Neural cell (in vitro differentiated cells): Measurements from ENCODE around the gene TAF8. TPM values are rescaled to one million over a fixed set of nuclear protein-coding genes. Genes with fewer than 3 reads are reported as not detected.

ENCODE experiments used
- H2AFZ ChIP-seq: fragments of 200-600, 300-800 bp; sonication (generic), shearing (Covaris generic); 2 replicates; pipeline ENCODE4 v1.6.0; 2014; ENCODE audit warnings: low read depth, mild to moderate bottlenecking, antibody characterized with exemption, low read length, moderate library complexity
- H3F3A ChIP-seq: fragments of 200-600 bp; shearing (Covaris generic); 2 replicates; pipeline ENCODE4 v1.6.1; 2016; ENCODE audit warnings: mild to moderate bottlenecking, moderate library complexity, mixed read lengths, antibody characterized with exemption, low read length; ENCODE audit not compliant: insufficient read depth, poor library complexity, severe bottlenecking
- H3K27ac ChIP-seq: fragments of 200-600, 300-800 bp; sonication (generic), shearing (Covaris generic); 2 replicates; pipeline ENCODE4 v1.5.1; 2014; ENCODE audit warnings: mild to moderate bottlenecking, low read length, moderate library complexity
- H3K27me3 ChIP-seq: fragments of 300-800, 200-600 bp; sonication (generic), shearing (Covaris generic); 2 replicates; pipeline ENCODE4 v1.6.0; 2014; ENCODE audit warnings: mild to moderate bottlenecking, low read depth, low read length, moderate library complexity; ENCODE audit not compliant: insufficient read depth
- H3K36me3 ChIP-seq: fragments of 300-800, 200-600 bp; sonication (generic), shearing (Covaris generic); 2 replicates; pipeline ENCODE4 v1.5.1; 2014; ENCODE audit warnings: mild to moderate bottlenecking, antibody characterized with exemption, low read length, moderate library complexity; ENCODE audit not compliant: insufficient read depth
- H3K4me2 ChIP-seq: fragments of 300-800, 200-600 bp; sonication (generic), shearing (Covaris generic); 2 replicates; pipeline ENCODE4 v1.6.0; 2014; ENCODE audit warnings: mild to moderate bottlenecking, low read length
- H3K4me3 ChIP-seq: fragments of 300-800, 200-600 bp; sonication (generic), shearing (Covaris generic); 2 replicates; pipeline ENCODE4 v1.5.1; 2014; ENCODE audit warnings: mild to moderate bottlenecking, low read length, moderate library complexity
- H3K79me2 ChIP-seq: fragments of 200-600 bp; shearing (Covaris generic); replicated peaks from 2 replicates; pipeline ENCODE4 v1.6.0; 2014; ENCODE audit warnings: mild to moderate bottlenecking, low read length, moderate library complexity; ENCODE audit not compliant: insufficient read depth
- H3K9ac ChIP-seq: fragments of 300-800, 200-600 bp; sonication (generic), shearing (Covaris generic); 2 replicates; pipeline ENCODE4 v1.6.1; 2016; ENCODE audit warnings: mild to moderate bottlenecking, low read length, mixed read lengths
- H3K9me2 ChIP-seq: fragments of 200-600 bp; shearing (Covaris generic); 2 replicates; pipeline ENCODE4 v1.6.1; 2016; ENCODE audit warnings: mild to moderate bottlenecking, low read length, mixed read lengths; ENCODE audit not compliant: insufficient read depth
- H3K9me3 ChIP-seq: fragments of 200-600, 300-800 bp; sonication (generic), shearing (Covaris generic); 2 replicates; pipeline ENCODE4 v1.6.1; 2016; ENCODE audit warnings: mild to moderate bottlenecking, mixed run types, low read length, moderate library complexity, mixed read lengths
- H4K20me1 ChIP-seq: fragments of 200-600 bp; shearing (Covaris generic); 2 replicates; pipeline ENCODE4 v1.6.1; 2016; ENCODE audit warnings: mild to moderate bottlenecking, mixed run types; ENCODE audit not compliant: insufficient read depth
- EP300 ChIP-seq: fragments of 450-650 bp; conservative IDR thresholded peaks from 2 replicates; pipeline ENCODE4 v1.6.1; 2014; ENCODE audit warnings: antibody characterized with exemption, mild to moderate bottlenecking, moderate library complexity; ENCODE audit not compliant: poor library complexity, severe bottlenecking
- EZH2 ChIP-seq: fragments of 200-600, 300-800 bp; shearing (Covaris generic), sonication (generic); IDR thresholded peaks from 2 replicates; pipeline ENCODE4 v1.6.1; 2014; ENCODE audit warnings: antibody characterized with exemption, low read length, borderline replicate concordance, mild to moderate bottlenecking; ENCODE audit not compliant: insufficient read depth, poor library complexity, severe bottlenecking
- MXI1 ChIP-seq: fragments of 450-650 bp; conservative IDR thresholded peaks from 2 replicates; pipeline ENCODE4 v1.6.1; 2014; ENCODE audit warnings: antibody characterized with exemption, mild to moderate bottlenecking; ENCODE audit not compliant: poor library complexity, severe bottlenecking
- POLR2AphosphoS5 ChIP-seq: IDR thresholded peaks from 2 replicates; pipeline ENCODE4 v1.6.1; 2012
- RAD21 ChIP-seq: fragments of 450-650 bp; conservative IDR thresholded peaks from 2 replicates; pipeline ENCODE4 v1.6.1; 2014; ENCODE audit warnings: antibody characterized with exemption, mild to moderate bottlenecking, moderate library complexity
- SMC3 ChIP-seq: fragments of 450-650 bp; conservative IDR thresholded peaks from 2 replicates; pipeline ENCODE4 v1.6.1; 2014; ENCODE audit warnings: antibody characterized with exemption, mild to moderate bottlenecking, moderate library complexity; ENCODE audit not compliant: poor library complexity
- TAF1 ChIP-seq: IDR thresholded peaks from 2 replicates; pipeline ENCODE4 v1.6.1; 2012; ENCODE audit warnings: low read depth
- polyA plus RNA-seq: library from polyadenylated mRNA; depleted of rRNA; stranded (reverse); fragments of >200 nt; gene quantifications from 2 replicates; pipeline ENCODE4 v1.2.3, GENCODE V29; 2014
- TF ChIP-seq, protein P1 (sequence below): fragments of 450-650 bp; IDR thresholded peaks from 2 replicates; pipeline ENCODE4 v1.5.1; 2014; ENCODE audit warnings: antibody characterized with exemption, mild to moderate bottlenecking, moderate library complexity; ENCODE audit not compliant: poor library complexity, severe bottlenecking
- TF ChIP-seq, protein P2 (sequence below): IDR thresholded peaks from 2 replicates; pipeline ENCODE4 v1.6.1; 2012; ENCODE audit warnings: borderline replicate concordance

TAF8 gene
- polyA plus RNA-seq, 1 donor from 2014 or later: 5.1 TPM

DNA sequence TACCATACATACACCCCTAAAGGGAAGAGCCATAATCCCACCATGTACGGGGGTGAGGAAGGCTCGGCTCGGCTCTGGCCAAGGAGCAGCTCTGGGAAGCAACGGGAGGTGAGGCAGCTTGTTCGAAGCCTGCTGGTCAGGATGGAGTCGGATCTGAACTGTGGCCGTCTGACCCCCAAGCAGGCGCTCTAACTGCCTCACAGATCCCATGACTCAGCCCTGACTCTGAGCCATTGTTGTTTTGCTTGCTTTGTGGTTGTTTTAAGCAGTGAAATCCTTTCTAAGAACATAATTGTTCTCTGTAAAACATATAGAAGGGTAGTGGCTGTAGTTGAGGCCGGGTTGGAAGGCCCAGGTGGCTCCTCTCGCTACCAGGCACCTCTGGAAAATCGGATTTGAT lies 81.2 kb downstream of the TAF8 start:
- no peaks in the 10 kb centered on the region for H3F3A ChIP-seq
- no peak overlapping the region for H3K4me2 ChIP-seq
- H3K27me3 ChIP-seq: no peaks in the 10 kb centered on the region
- H3K4me3 ChIP-seq: no peak overlapping the region
- no peaks in the 10 kb centered on the region for H3K9me2 ChIP-seq
- no peaks in the 10 kb centered on the region for H4K20me1 ChIP-seq
- H3K27ac ChIP-seq: no peak overlapping the region
- H3K9me3 ChIP-seq: no peaks in the 10 kb centered on the region
- no peak overlapping the region for H3K9ac ChIP-seq
- TF ChIP-seq TAF1 (no peak), SMC3 (no peak), MXI1 (no peak), POLR2AphosphoS5 (no peak), EP300 (no peak), RAD21 (no peak)
- TF ChIP-seq, protein P1, sequence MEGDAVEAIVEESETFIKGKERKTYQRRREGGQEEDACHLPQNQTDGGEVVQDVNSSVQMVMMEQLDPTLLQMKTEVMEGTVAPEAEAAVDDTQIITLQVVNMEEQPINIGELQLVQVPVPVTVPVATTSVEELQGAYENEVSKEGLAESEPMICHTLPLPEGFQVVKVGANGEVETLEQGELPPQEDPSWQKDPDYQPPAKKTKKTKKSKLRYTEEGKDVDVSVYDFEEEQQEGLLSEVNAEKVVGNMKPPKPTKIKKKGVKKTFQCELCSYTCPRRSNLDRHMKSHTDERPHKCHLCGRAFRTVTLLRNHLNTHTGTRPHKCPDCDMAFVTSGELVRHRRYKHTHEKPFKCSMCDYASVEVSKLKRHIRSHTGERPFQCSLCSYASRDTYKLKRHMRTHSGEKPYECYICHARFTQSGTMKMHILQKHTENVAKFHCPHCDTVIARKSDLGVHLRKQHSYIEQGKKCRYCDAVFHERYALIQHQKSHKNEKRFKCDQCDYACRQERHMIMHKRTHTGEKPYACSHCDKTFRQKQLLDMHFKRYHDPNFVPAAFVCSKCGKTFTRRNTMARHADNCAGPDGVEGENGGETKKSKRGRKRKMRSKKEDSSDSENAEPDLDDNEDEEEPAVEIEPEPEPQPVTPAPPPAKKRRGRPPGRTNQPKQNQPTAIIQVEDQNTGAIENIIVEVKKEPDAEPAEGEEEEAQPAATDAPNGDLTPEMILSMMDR: no peak
- no peaks in the 10 kb centered on the region for H3K36me3 ChIP-seq
- no peak overlapping the region for H2AFZ ChIP-seq
- H3K79me2 ChIP-seq: no peaks in the 10 kb centered on the region

DNA sequence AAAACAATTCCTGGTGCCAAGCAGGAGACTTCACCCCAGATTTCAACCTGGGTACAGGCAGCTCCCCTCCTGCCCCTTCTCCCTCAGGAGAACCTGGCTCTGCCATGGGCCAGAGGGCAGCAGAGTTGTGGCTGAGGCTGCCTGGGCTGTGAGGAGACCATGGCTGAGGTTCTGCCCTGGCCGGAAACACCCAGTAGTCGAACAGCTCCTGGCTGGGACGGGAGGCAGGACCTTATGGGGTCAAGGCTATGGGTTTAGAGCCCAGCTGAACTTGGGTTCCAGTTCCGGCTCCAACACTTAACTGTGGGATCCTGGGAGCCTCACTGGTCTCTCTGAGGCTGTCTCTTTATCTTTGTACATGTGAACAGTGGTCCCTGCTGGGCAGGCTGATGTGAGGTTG lies 83.6 kb downstream of the TAF8 start:
- Histone ChIP-seq H3K27ac (no peak overlapping the region), H3K79me2 (no peaks in the 10 kb centered on the region), H3K4me2 (no peak overlapping the region), H2AFZ (no peak overlapping the region), H3K9me3 (no peaks in the 10 kb centered on the region), H3K27me3 (no peaks in the 10 kb centered on the region), H3F3A (no peaks in the 10 kb centered on the region), H3K36me3 (no peaks in the 10 kb centered on the region), H3K9ac (no peak overlapping the region), H3K9me2 (no peaks in the 10 kb centered on the region), H3K4me3 (no peak overlapping the region), H4K20me1 (no peaks in the 10 kb centered on the region)
- TF ChIP-seq EZH2 (no peak), RAD21 (no peak), SMC3 (no peak), EP300 (no peak), MXI1 (no peak), TAF1 (no peak), POLR2AphosphoS5 (no peak)
- TF ChIP-seq, protein P2, sequence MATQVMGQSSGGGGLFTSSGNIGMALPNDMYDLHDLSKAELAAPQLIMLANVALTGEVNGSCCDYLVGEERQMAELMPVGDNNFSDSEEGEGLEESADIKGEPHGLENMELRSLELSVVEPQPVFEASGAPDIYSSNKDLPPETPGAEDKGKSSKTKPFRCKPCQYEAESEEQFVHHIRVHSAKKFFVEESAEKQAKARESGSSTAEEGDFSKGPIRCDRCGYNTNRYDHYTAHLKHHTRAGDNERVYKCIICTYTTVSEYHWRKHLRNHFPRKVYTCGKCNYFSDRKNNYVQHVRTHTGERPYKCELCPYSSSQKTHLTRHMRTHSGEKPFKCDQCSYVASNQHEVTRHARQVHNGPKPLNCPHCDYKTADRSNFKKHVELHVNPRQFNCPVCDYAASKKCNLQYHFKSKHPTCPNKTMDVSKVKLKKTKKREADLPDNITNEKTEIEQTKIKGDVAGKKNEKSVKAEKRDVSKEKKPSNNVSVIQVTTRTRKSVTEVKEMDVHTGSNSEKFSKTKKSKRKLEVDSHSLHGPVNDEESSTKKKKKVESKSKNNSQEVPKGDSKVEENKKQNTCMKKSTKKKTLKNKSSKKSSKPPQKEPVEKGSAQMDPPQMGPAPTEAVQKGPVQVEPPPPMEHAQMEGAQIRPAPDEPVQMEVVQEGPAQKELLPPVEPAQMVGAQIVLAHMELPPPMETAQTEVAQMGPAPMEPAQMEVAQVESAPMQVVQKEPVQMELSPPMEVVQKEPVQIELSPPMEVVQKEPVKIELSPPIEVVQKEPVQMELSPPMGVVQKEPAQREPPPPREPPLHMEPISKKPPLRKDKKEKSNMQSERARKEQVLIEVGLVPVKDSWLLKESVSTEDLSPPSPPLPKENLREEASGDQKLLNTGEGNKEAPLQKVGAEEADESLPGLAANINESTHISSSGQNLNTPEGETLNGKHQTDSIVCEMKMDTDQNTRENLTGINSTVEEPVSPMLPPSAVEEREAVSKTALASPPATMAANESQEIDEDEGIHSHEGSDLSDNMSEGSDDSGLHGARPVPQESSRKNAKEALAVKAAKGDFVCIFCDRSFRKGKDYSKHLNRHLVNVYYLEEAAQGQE: no peak
- TF ChIP-seq, protein P1: no peak
